Hepatocyte (in vitro differentiated cells): ENCODE measurements around the gene LHX3. TPM values are rescaled to one million over a fixed set of nuclear protein-coding genes. Genes with fewer than 3 reads are reported as not detected.

Experiments used
- DNase-seq: peaks from one replicate; pipeline ENCODE4 v3.0.0-alpha.2; 2016; ENCODE audit warnings: low spot score
- H2AFZ ChIP-seq: fragments of 200-600 bp; sonication (generic); 2 replicates; pipeline ENCODE4 v1.6.0; 2016; ENCODE audit warnings: antibody characterized with exemption, mild to moderate bottlenecking
- H3K27ac ChIP-seq: fragments of 200-600 bp; sonication (generic); 2 replicates; pipeline ENCODE4 v1.5.1; 2016; ENCODE audit warnings: mild to moderate bottlenecking
- H3K27me3 ChIP-seq: fragments of 200-600 bp; sonication (generic); 2 replicates; pipeline ENCODE4 v1.6.1; 2016
- H3K36me3 ChIP-seq: fragments of 200-600 bp; sonication (generic); replicated peaks from 2 replicates; pipeline ENCODE4 v1.5.1; 2016; ENCODE audit warnings: low read depth; ENCODE audit not compliant: insufficient read depth
- H3K4me1 ChIP-seq: fragments of 200-600 bp; sonication (generic); 2 replicates; pipeline ENCODE4 v1.5.1; 2016; ENCODE audit warnings: mild to moderate bottlenecking, moderate library complexity; ENCODE audit not compliant: insufficient read depth
- H3K4me2 ChIP-seq: fragments of 200-600 bp; sonication (generic); 2 replicates; pipeline ENCODE4 v1.6.0; 2016
- H3K4me3 ChIP-seq: fragments of 200-600 bp; sonication (generic); 2 replicates; pipeline ENCODE4 v1.5.1; 2016; ENCODE audit warnings: mild to moderate bottlenecking
- H3K79me2 ChIP-seq: fragments of 200-600 bp; sonication (generic); 2 replicates; pipeline ENCODE4 v1.6.0; 2017; ENCODE audit warnings: mild to moderate bottlenecking
- H3K9me2 ChIP-seq: fragments of 200-600 bp; sonication (generic); replicated peaks from 2 replicates; pipeline ENCODE4 v1.6.0; 2017; ENCODE audit warnings: mild to moderate bottlenecking; ENCODE audit not compliant: insufficient read depth
- H3K9me3 ChIP-seq: fragments of 200-600 bp; sonication (generic); 2 replicates; pipeline ENCODE4 v1.5.1; 2016; ENCODE audit warnings: low read depth, mild to moderate bottlenecking
- H4K20me1 ChIP-seq: fragments of 200-600 bp; sonication (generic); 2 replicates; pipeline ENCODE4 v1.6.0; 2016; ENCODE audit warnings: mild to moderate bottlenecking; ENCODE audit not compliant: insufficient read depth, poor library complexity, severe bottlenecking
- EZH2 ChIP-seq: fragments of 200-600 bp; sonication (generic); IDR thresholded peaks from 2 replicates; pipeline ENCODE4 v1.6.1; 2016; ENCODE audit warnings: antibody characterized with exemption, mild to moderate bottlenecking, borderline replicate concordance
- EZH2phosphoT487 ChIP-seq: fragments of 200-600 bp; sonication (generic); IDR thresholded peaks from one replicate; pipeline ENCODE4 v1.6.1; 2018; ENCODE audit warnings: antibody characterized with exemption, mild to moderate bottlenecking, low read depth, moderate library complexity; ENCODE audit not compliant: unreplicated experiment, severe bottlenecking
- WGBS: methylation state at CpG from one replicate; pipeline ENCODE4 v1.1.6; 2016; ENCODE audit warnings: low lambda C conversion rate; ENCODE audit errors: missing lambda C conversion rate; 5-methylcytosine and 5-hydroxymethylcytosine counted together
- polyA plus RNA-seq: library from polyadenylated mRNA; unstranded; fragments of >200 nt; fragmentation: Nextera tagmentation; extraction: Ambion mirVana; gene quantifications from 2 replicates; pipeline ENCODE4 v1.2.1, GENCODE V29; 2016
- total RNA-seq: library from RNA; depleted of rRNA; stranded (reverse); fragments of >200 nt; gene quantifications from 2 replicates; pipeline ENCODE4 v1.2.3, GENCODE V29; 2014
- TF ChIP-seq, protein P1 (sequence below): fragments of 200-600 bp; sonication (generic); IDR thresholded peaks from 2 replicates; pipeline ENCODE4 v1.5.1; 2016; ENCODE audit warnings: antibody characterized with exemption, mild to moderate bottlenecking; ENCODE audit not compliant: poor library complexity

Gene LHX3
- total and polyA plus RNA-seq, 2 experiments from 2014 or later, result not detected

DNA sequence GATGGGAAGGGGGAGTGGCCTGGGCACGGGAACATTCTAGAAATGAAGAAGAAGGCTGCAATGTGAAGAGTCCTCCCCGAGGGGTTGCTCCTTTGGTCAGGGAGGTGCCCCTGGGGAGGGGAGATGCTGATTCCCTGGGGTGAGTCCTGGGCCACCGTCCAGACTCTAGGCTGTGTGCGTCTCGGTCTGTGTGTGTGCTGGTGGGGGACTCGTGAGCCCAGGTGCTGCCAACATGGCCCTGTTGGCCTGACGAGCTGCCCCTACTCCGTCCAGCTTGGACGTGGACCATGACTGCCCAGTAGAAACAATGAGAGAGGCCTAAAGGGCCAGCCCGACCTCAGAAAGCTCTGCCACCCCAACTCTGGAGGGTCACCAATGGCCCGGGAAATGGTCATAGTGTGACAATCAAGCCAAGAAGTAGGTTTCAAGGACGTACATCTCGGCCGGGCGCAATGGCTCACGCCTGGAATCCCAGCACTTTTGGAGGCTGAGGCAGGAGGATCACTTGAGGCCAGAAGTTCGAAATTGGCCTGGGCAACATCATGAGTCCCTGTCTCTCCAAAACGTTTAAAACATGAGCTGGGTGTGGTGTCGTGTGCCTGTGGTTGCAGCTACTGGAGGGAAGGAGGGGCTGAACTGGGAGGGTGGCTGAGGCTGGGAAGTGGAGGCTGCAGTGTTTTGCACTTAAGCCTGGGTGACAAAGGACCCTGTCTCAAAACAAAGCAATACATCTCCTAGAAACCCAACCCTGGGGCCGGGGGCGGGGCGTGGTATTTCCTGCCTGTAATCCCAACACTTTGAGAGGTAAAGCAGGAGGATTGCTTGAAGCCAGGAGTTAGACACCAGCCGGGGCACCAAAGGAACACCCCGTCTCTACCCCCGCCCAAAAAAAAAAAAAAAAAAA, 17.0 kb downstream of the LHX3 start:
- Histone ChIP-seq H3K27ac (no peak overlapping the region), H3K27me3 (peaks cover 36% of the 10 kb centered on the region), H3K4me1 (no peaks in the 10 kb centered on the region), H3K4me3 (no peak overlapping the region), H3K9me3 (no peaks in the 10 kb centered on the region), H4K20me1 (no peaks in the 10 kb centered on the region), H3K79me2 (no peaks in the 10 kb centered on the region), H3K4me2 (no peak overlapping the region), H2AFZ (no peak overlapping the region), H3K9me2 (no peaks in the 10 kb centered on the region), H3K36me3 (no peaks in the 10 kb centered on the region)
- no peak for DNase-seq
- 79% methylated on average over 24 of the region's 25 CpGs for WGBS
- TF ChIP-seq EZH2phosphoT487, result no peak
- no peak for TF ChIP-seq EZH2
- TF ChIP-seq, protein P1, sequence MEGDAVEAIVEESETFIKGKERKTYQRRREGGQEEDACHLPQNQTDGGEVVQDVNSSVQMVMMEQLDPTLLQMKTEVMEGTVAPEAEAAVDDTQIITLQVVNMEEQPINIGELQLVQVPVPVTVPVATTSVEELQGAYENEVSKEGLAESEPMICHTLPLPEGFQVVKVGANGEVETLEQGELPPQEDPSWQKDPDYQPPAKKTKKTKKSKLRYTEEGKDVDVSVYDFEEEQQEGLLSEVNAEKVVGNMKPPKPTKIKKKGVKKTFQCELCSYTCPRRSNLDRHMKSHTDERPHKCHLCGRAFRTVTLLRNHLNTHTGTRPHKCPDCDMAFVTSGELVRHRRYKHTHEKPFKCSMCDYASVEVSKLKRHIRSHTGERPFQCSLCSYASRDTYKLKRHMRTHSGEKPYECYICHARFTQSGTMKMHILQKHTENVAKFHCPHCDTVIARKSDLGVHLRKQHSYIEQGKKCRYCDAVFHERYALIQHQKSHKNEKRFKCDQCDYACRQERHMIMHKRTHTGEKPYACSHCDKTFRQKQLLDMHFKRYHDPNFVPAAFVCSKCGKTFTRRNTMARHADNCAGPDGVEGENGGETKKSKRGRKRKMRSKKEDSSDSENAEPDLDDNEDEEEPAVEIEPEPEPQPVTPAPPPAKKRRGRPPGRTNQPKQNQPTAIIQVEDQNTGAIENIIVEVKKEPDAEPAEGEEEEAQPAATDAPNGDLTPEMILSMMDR, result no peak

DNA sequence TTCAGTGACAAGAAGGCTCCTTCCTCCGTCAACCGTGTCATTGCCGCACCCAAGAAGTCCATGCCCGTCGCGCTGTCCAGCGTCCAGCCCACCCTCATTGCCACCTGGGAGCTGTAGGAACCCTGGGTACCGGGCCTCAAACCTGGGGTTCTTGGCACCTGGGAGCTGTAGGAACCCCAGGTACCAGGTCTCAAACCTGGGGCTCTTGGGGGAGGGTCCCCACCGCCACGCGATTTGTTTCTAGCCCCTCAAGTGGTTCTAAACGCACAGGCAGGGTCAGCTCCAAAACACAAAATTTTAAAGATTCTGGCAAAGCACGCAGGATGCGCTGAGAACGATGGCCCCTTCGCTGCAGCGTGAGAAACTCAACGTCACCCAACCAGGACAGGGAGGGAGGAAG, 17.7 kb downstream of the LHX3 start:
- Histone ChIP-seq H3K9me2 (no peaks in the 10 kb centered on the region), H4K20me1 (no peaks in the 10 kb centered on the region), H3K27me3 (peaks cover 28% of the 10 kb centered on the region), H3K4me2 (no peak overlapping the region), H3K9me3 (no peaks in the 10 kb centered on the region), H3K4me1 (no peaks in the 10 kb centered on the region), H2AFZ (no peak overlapping the region), H3K27ac (no peak overlapping the region), H3K36me3 (no peaks in the 10 kb centered on the region), H3K79me2 (no peaks in the 10 kb centered on the region), H3K4me3 (no peak overlapping the region)
- no peak for DNase-seq
- TF ChIP-seq EZH2, result no peak
- TF ChIP-seq EZH2phosphoT487, result no peak
- TF ChIP-seq, protein P1, result no peak
- WGBS, result 95% methylated on average over 18 of the region's 18 CpGs

- no peaks in the 10 kb centered on the region for H4K20me1 ChIP-seq
- no peaks in the 10 kb centered on the region for H3K36me3 ChIP-seq
- TF ChIP-seq EZH2 (no peak), EZH2phosphoT487 (no peak)
- TF ChIP-seq, protein P1, result no peak
- H3K4me3 ChIP-seq, result no peak overlapping the region
- H3K27ac ChIP-seq, result no peak overlapping the region
- H2AFZ ChIP-seq, result no peak overlapping the region
- H3K4me2 ChIP-seq, result no peak overlapping the region
- H3K79me2 ChIP-seq, result no peaks in the 10 kb centered on the region
- no peaks in the 10 kb centered on the region for H3K9me3 ChIP-seq
- H3K4me1 ChIP-seq, result no peaks in the 10 kb centered on the region
- H3K27me3 ChIP-seq, result peaks cover 20% of the 10 kb centered on the region
- WGBS, result 86% methylated on average over 13 of the region's 14 CpGs
- no peaks in the 10 kb centered on the region for H3K9me2 ChIP-seq
- no peak for DNase-seq
Observed at GRCh38 chr9:136186386-136186785, 18.5 kb downstream of the LHX3 start.
